Kidney (tissue), 14 donors: ENCODE data around the gene ABCA6. TPM values are rescaled to one million over a fixed set of nuclear protein-coding genes. Genes with fewer than 3 reads are reported as not detected.
"Not testable (repeated sequence)": the region's sequence is repeated elsewhere in the genome, so short reads cannot be mapped to it uniquely, and the experiment has no call there.

ENCODE experiments used
- DNase-seq, 5 donors: peaks; one replicate each; pipeline ENCODE4 v3.0.0-alpha.2; 2013 to 2020
- FAIRE-seq: peaks from 2 replicates; lab custom pipeline; 2012; peaks lifted over from hg19 to GRCh38; lab: Jason Lieb, UNC
- H3K27ac ChIP-seq, 2 donors: one replicate each; pipeline ENCODE4 v1.7.0; 2013; ENCODE audit warnings: low read depth in 2 of 2, low read length in 2 of 2, inconsistent platforms in 1 of 2
- H3K27me3 ChIP-seq: one replicate; pipeline ENCODE4 v1.7.1; 2013; ENCODE audit warnings: low read length, inconsistent platforms; ENCODE audit not compliant: control insufficient read depth, insufficient read depth
- H3K36me3 ChIP-seq, 3 donors: one replicate each; pipeline versions ENCODE4 v1.7.0 to v1.7.1; 2013; ENCODE audit warnings: low read length in 3 of 3, control low read depth in 1 of 3, inconsistent platforms in 1 of 3; ENCODE audit not compliant: insufficient read depth in 3 of 3, control insufficient read depth in 2 of 3
- H3K4me1 ChIP-seq, 3 donors: one replicate each; pipeline versions ENCODE4 v1.7.0 to v1.7.1; 2013; ENCODE audit warnings: low read length in 3 of 3, inconsistent platforms in 1 of 3, low read depth in 1 of 3; ENCODE audit not compliant: control insufficient read depth in 2 of 3, insufficient read depth in 2 of 3
- H3K4me3 ChIP-seq, 3 donors: one replicate each; pipeline versions ENCODE4 v1.7.0 to v1.8.1; 2013; ENCODE audit warnings: low read length in 3 of 3, control low read depth in 1 of 3, inconsistent platforms in 1 of 3
- H3K9ac ChIP-seq, 3 donors: one replicate each; pipeline versions ENCODE4 v1.7.0 to v1.7.1; 2013; ENCODE audit warnings: low read length in 3 of 3, control low read depth in 1 of 3, inconsistent platforms in 1 of 3
- H3K9me3 ChIP-seq, 3 donors: one replicate each; pipeline versions ENCODE4 v1.7.0 to v1.7.1; 2013; ENCODE audit warnings: low read length in 3 of 3, control low read depth in 1 of 3, inconsistent platforms in 1 of 3; ENCODE audit not compliant: control insufficient read depth in 2 of 3, insufficient read depth in 1 of 3
- CTCF ChIP-seq: IDR thresholded peaks from 3 replicates; pipeline ENCODE4 v1.5.1; 2012; ENCODE audit warnings: mild to moderate bottlenecking, moderate library complexity, borderline replicate concordance; ENCODE audit not compliant: insufficient read depth; ENCODE audit errors: extremely low read depth
- intact Hi-C: fragments of 100-400 bp; cut with DNase I; formaldehyde crosslinking; loops from one replicate; pipeline ENCODE4 v1.11.1; 2022
- polyA plus RNA-seq: library from polyadenylated mRNA; stranded (reverse); fragments of 350-450 nt; fragmentation: Illumina TruSeq; extraction: RNeasy Lipid Tissue Mini Kit (QIAGEN cat#74804); gene quantifications from one replicate; pipeline ENCODE4 v1.2.3, GENCODE V29; 2014; ENCODE audit warnings: low read depth, low replicate concordance; ENCODE audit not compliant: insufficient read depth
- total RNA-seq: library from RNA; stranded (reverse); fragmentation: NEBNext Ultra II Directional; extraction: Animal tissue kit (Norgen Biotek cat#: 25700); gene quantifications from one replicate; pipeline ENCODE4 v1.2.1, GENCODE V29; 2021
- donor health status: control.
- donor health status: control.
- donor health status: control.
- donor health status: control.
- donor health status: control.
- donor health status: DM: yes; HTN: yes; CAD: no.
- donor health status: Normal renal cell carcinoma (clear cell type).

ABCA6 gene
- total and polyA plus RNA-seq, 2 donors from 2014 or later = 2.9 to 7.6 TPM

GRCh38 chr17:69084911-69085310, 56.8 kb downstream of the ABCA6 start:
- peak in 2 of 5 donors; percentile 27 to 34 for DNase-seq
- Histone ChIP-seq H3K27ac (no peak overlapping the region), H3K9me3 (peaks cover 0 to 5% (median 0%) of the 10 kb centered on the region in 3 donors), H3K36me3 (peaks cover 0 to 7% (median 0%) of the 10 kb centered on the region in 3 donors), H3K4me1 (no peaks in the 10 kb centered on the region), H3K4me3 (no peak overlapping the region), H3K9ac (no peak overlapping the region), H3K27me3 (no peaks in the 10 kb centered on the region)
- intact Hi-C loops = loop anchor here (10.0 kb wide), 1 partner anchor 110 kb away; no protein-coding TSS in a partner anchor
- FAIRE-seq = no peak
- TF ChIP-seq CTCF = peak; percentile 16

GRCh38 chr17:69082696-69083095, 59.0 kb downstream of the ABCA6 start:
- H3K36me3 ChIP-seq = peaks cover 0 to 7% (median 0%) of the 10 kb centered on the region in 3 donors

GRCh38 chr17:69078864-69079263, 62.8 kb downstream of the ABCA6 start:
- Histone ChIP-seq H3K4me3 (no peak overlapping the region), H3K36me3 (peaks cover 0 to 7% (median 0%) of the 10 kb centered on the region in 3 donors), H3K9ac (no peak overlapping the region), H3K27me3 (no peaks in the 10 kb centered on the region), H3K4me1 (no peaks in the 10 kb centered on the region), H3K9me3 (peaks cover 0 to 5% (median 0%) of the 10 kb centered on the region in 3 donors), H3K27ac (no peak overlapping the region)
- no peak for DNase-seq
- intact Hi-C loops = no loop called here
- no peak for FAIRE-seq
- TF ChIP-seq CTCF = no peak

More at GRCh38 chr17:69082696-69083095, 59.0 kb downstream of the ABCA6 start:
- Histone ChIP-seq H3K27ac (no peak overlapping the region), H3K27me3 (no peaks in the 10 kb centered on the region), H3K4me3 (no peak overlapping the region), H3K9me3 (peaks cover 0 to 5% (median 0%) of the 10 kb centered on the region in 3 donors), H3K4me1 (no peaks in the 10 kb centered on the region), H3K9ac (no peak overlapping the region)
- intact Hi-C loops = loop anchor here (10.0 kb wide), 1 partner anchor 112 kb away; no protein-coding TSS in a partner anchor
- FAIRE-seq (no peak), DNase-seq (no peak)
- no peak for TF ChIP-seq CTCF

- no peaks in the 10 kb centered on the region for H3K27me3 ChIP-seq
- no peak overlapping the region for H3K27ac ChIP-seq
- H3K4me3 ChIP-seq = no peak overlapping the region
- H3K36me3 ChIP-seq = no peaks in the 10 kb centered on the region
- intact Hi-C loops = no loop called here
- TF ChIP-seq CTCF = no peak
- H3K9ac ChIP-seq = no peak overlapping the region
- no peaks in the 10 kb centered on the region for H3K9me3 ChIP-seq
- DNase-seq = no peak
- no peak for FAIRE-seq
- no peaks in the 10 kb centered on the region for H3K4me1 ChIP-seq
These were observed 65.9 kb downstream of the ABCA6 start for GRCh38 chr17:69075823-69076222.

- H3K9me3 ChIP-seq, H3K27ac ChIP-seq, H3K4me1 ChIP-seq, H3K36me3 ChIP-seq, H3K4me3 ChIP-seq, DNase-seq, H3K9ac ChIP-seq, intact Hi-C loops, FAIRE-seq, H3K27me3 ChIP-seq: not testable (repeated sequence)
These were observed 68.3 kb downstream of the ABCA6 start for GRCh38 chr17:69073392-69073791.
